ENCODE results near the gene SEPTIN6. TPM values are rescaled to one million over a fixed set of nuclear protein-coding genes. Genes with fewer than 3 reads are reported as not detected.

The SEPTIN6 gene
- total RNA-seq, 1 experiment from 2014 or later, result 0.53 TPM

DNA sequence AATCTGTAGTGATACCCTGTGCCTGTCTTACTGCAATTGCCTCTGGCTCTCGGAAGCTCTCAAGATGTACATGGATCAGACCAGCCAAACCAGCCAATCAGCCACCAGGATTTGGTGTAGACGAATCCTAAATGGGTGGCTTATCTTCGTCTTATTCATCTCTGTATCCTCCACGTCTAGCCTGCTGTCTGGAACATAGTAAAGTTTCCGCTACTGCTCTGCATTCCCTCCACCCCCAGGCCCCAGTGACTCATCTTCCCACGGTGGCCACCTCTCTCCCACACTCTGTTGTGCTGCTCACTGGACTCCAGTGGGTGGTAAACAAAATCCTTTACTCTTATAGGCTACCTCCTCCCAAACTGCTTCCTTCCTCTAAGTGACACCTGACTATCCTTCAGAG lies 37.8 kb downstream of the SEPTIN6 start:
- no peak for DNase-seq (ENCODE audit: low spot score)

DNA sequence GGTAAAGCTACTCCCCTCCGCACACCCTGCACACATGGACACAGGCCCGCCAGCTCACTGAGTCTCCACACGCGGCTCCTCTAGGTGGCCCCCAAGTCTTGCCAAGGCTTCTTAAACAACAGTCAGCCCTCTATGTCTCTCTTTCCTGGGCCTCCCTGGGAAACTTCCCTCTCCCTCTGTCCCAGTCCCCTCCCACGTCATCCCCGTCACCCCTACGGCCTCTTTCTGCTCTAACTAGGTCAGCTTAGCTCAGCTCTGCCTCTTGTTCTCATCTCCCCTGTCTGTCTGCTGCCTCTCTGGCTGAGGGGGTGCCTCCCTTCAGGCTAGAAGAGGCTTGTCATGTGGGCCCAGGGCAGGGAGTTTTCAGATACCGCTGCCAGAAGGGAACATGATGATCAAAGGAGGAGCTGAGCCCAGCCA lies 38.8 kb downstream of the SEPTIN6 start:
- DNase-seq (ENCODE audit: low spot score), result no peak

DNA sequence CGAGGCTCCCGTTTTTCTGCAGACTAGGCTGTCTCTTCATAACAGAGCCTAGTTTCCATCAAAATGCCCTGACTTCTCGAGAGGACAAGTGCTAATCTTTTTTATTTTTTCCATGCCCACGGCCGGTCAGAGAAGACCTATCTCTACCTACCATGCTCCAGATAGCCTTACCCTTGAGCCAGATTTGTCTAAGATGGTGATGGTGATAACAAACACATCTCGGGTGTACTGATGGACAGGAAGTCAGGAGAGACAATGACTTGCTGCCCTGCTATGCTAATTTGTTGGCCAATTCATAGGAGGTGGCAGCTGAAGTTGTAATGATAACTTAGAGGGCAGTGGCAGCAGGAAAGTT lies 44.6 kb downstream of the SEPTIN6 start:
- no peak for DNase-seq (ENCODE audit: low spot score)

DNA sequence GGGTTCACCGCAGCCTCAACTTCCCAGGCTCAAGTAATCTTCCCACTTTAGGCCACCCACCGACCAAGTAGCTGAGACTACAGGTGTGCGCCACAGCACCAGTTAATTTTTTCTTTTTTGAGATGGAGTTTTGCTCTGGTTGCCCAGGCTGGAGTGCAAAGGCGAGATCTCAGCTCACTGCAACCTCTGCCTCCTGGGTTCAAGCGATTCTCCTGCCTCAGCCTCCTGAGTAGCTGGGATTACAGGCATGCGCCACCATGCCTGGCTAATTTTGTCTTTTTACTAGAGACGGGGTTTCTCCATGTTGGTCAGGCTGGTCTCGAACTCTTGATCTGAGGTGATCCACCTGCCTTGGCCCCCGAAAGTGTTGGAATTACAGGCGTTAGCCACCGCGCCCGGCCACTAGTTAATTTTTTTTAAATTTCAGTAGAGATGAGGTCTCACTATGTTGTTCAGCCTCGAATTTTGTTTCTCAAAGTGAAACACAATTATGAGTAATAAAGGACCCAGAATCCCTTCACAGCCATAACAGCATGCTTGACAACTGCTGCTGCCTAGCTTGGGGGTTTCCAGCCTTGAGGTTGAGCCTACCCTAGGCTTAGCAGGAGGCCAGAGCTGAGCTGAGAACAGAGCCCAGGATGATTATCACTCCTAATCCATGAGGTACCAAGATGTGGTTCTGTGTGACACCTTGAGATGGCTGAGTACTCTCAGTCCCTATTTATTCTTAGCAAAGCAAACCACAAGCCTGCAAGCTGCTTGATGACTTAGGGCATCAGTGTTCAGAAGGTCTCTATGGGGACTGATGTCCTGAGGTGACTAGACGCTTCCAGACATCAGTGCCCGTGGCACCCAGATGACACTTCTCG lies 45.2 kb downstream of the SEPTIN6 start:
- DNase-seq (ENCODE audit: low spot score), result no peak

DNA sequence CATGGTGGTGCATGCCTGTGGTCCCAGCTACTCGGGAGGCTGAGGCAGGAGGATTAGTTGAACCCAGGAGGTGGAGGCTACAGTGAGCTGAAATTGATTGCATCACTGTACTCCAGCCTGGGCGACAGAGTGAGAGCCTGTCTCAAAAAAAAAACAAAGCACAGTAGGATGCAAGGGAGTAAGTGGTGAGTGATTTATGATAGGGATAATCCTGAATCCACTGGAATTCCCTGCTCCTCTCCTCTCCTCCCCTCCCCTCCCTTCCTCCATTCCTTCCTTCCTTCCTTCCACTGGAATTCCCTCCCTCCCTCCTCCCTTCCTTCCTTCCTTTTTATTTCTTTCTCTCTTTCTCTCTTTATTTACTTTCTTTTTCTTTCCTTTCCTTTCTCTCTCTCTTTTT lies 45.9 kb downstream of the SEPTIN6 start:
- no peak for DNase-seq (ENCODE audit: low spot score)

DNA sequence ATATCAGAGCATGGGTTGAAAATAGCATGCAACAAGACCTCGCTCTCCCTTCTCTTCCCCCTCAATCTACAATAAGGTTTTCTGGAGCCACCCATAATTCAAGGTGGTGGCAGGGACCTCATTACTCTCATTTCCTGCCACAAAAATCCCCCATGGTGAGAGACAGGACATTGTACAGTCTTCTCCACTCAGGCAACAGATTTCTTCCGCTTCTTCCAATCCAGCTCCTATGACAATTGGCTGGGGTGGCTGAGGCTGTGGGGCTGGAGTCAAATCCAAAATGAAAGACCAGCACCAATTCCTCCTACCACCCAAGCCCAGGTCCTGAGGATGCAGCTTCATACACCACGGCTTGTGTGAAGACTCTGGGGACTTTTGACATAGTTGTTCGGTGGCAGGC lies 46.5 kb downstream of the SEPTIN6 start:
- no peak for DNase-seq (ENCODE audit: low spot score)

DNA sequence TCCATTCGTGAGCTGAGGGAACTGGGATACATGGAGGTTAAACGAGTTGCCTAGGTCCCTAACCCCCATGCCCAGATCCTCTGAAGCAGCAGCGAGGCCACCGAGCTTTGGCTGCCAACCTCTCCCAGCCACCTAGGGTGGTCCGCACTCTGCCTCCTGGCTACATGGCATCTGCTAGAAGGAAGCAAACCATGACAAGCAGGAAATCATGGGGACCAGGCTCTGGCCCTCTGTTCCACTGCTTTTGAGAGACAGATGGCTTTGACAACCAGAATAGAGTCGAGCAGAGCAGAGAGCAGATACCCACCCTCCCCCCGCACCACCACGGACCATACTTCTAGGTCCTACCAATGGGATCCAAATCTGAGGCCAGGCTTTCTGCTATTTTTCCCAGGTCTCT lies 49.3 kb downstream of the SEPTIN6 start:
- no peak for DNase-seq (ENCODE audit: low spot score)

Small RNA genes within 50 kb of the gene (small RNA-seq; reads per million reads assigned to genes)
- gene MIR766, result not detected

Other genes with a start within 250 kb of the SEPTIN6 start
- gene SLC25A5, start 224.7 kb downstream of the SEPTIN6 start, total RNA-seq (2014; rRNA removed; shearing (Covaris generic)), result 437 and 452 TPM in 2 replicates
- gene STEEP1, start 127.8 kb downstream of the SEPTIN6 start, total RNA-seq (2014; rRNA removed; shearing (Covaris generic)), result 38.0 and 38.3 TPM in 2 replicates
- gene UBE2A, start 118.6 kb downstream of the SEPTIN6 start, total RNA-seq (2014; rRNA removed; shearing (Covaris generic)), result 22.6 and 26.2 TPM in 2 replicates
- 6.9 and 7.8 TPM in 2 replicates for gene NKRF, start 86.7 kb downstream of the SEPTIN6 start, total RNA-seq (2014; rRNA removed; shearing (Covaris generic))
- gene SOWAHD, start 65.4 kb upstream of the SEPTIN6 start, total RNA-seq (2014; rRNA removed; shearing (Covaris generic)), result 1.0 TPM in 1 of 2 replicates, not detected in the other
- gene RPL39, start 98.5 kb upstream of the SEPTIN6 start, total RNA-seq (2014; rRNA removed; shearing (Covaris generic)), result 753 and 894 TPM in 2 replicates
- 4.8 and 5.1 TPM in 2 replicates for gene UPF3B, start 159.8 kb upstream of the SEPTIN6 start, total RNA-seq (2014; rRNA removed; shearing (Covaris generic))
- gene RNF113A, start 178.6 kb upstream of the SEPTIN6 start, total RNA-seq (2014; rRNA removed; shearing (Covaris generic)), result 16.5 and 19.2 TPM in 2 replicates
- 65.6 and 67.0 TPM in 2 replicates for gene NDUFA1, start 178.7 kb upstream of the SEPTIN6 start, total RNA-seq (2014; rRNA removed; shearing (Covaris generic))
- gene AKAP14, start 202.7 kb upstream of the SEPTIN6 start, total RNA-seq (2014; rRNA removed; shearing (Covaris generic)), result not detected in 2 replicates

Measured in HT-29 (cell line).